IPS-20b (cell line): Measurements from ENCODE around the gene LMOD1.
"Not testable (repeated sequence)": the region's sequence is repeated elsewhere in the genome, so short reads cannot be mapped to it uniquely, and the experiment has no call there.

Source experiments
- H3K27ac ChIP-seq: one replicate; pipeline ENCODE4 v1.5.1; 2013; ENCODE audit warnings: low read length
- H3K27me3 ChIP-seq: 2 replicates; pipeline ENCODE4 v1.6.1; 2013; ENCODE audit warnings: mild to moderate bottlenecking, low read length, inconsistent platforms; ENCODE audit not compliant: insufficient read depth
- H3K36me3 ChIP-seq: 2 replicates; pipeline ENCODE4 v1.6.1; 2013; ENCODE audit warnings: low read depth, mild to moderate bottlenecking, inconsistent platforms, low read length, moderate library complexity; ENCODE audit not compliant: insufficient read depth
- H3K4me1 ChIP-seq: 2 replicates; pipeline ENCODE4 v1.6.1; 2013; ENCODE audit warnings: mild to moderate bottlenecking, control low read depth, inconsistent platforms, low read length, moderate library complexity; ENCODE audit not compliant: insufficient read depth
- H3K4me3 ChIP-seq: 2 replicates; pipeline ENCODE4 v1.5.1; 2013; ENCODE audit warnings: mild to moderate bottlenecking, low read length, inconsistent platforms
- H3K9ac ChIP-seq: 2 replicates; pipeline ENCODE4 v1.6.1; 2013; ENCODE audit warnings: low read depth, mild to moderate bottlenecking, inconsistent platforms, low read length, moderate library complexity
- H3K9me3 ChIP-seq: 2 replicates; pipeline ENCODE4 v1.6.1; 2013; ENCODE audit warnings: mild to moderate bottlenecking, low read depth, low read length, inconsistent platforms; ENCODE audit not compliant: insufficient read depth

The LMOD1 gene

GRCh38 chr1:201880928-201881571 is 65.3 kb downstream of the LMOD1 start:
- no peak overlapping the region for H3K27ac ChIP-seq
- H3K36me3 ChIP-seq, result peaks cover 14% of the 10 kb centered on the region
- H3K4me1 ChIP-seq, result peaks cover 17% of the 10 kb centered on the region
- H3K9me3 ChIP-seq, result no peaks in the 10 kb centered on the region
- no peak overlapping the region for H3K4me3 ChIP-seq
- no peaks in the 10 kb centered on the region for H3K27me3 ChIP-seq
- H3K9ac ChIP-seq, result no peak overlapping the region

GRCh38 chr1:201877877-201878401 is 68.4 kb downstream of the LMOD1 start:
- H3K27ac ChIP-seq, result no peak overlapping the region
- H3K9ac ChIP-seq, result no peak overlapping the region
- H3K4me3 ChIP-seq, result no peak overlapping the region
- H3K4me1 ChIP-seq, result peaks cover 11% of the 10 kb centered on the region
- no peaks in the 10 kb centered on the region for H3K9me3 ChIP-seq
- H3K27me3 ChIP-seq, result no peaks in the 10 kb centered on the region
- peaks cover 43% of the 10 kb centered on the region for H3K36me3 ChIP-seq

- peaks cover 59% of the 10 kb centered on the region for H3K36me3 ChIP-seq
- H3K4me1 ChIP-seq, result peaks cover 5% of the 10 kb centered on the region; the same call in 1 of the 2 replicates
- no peaks in the 10 kb centered on the region for H3K27me3 ChIP-seq
- no peaks in the 10 kb centered on the region for H3K9me3 ChIP-seq
- H3K4me3 ChIP-seq, result no peak overlapping the region
- no peak overlapping the region for H3K27ac ChIP-seq
- H3K9ac ChIP-seq, result no peak overlapping the region
These were observed 70.1 kb downstream of the LMOD1 start for GRCh38 chr1:201876148-201876818.

GRCh38 chr1:201874672-201875071 is 71.7 kb downstream of the LMOD1 start:
- Histone ChIP-seq H3K9ac (no peak overlapping the region), H3K9me3 (no peaks in the 10 kb centered on the region), H3K27me3 (no peaks in the 10 kb centered on the region), H3K36me3 (peaks cover 76% of the 10 kb centered on the region), H3K4me3 (no peak overlapping the region), H3K4me1 (no peaks in the 10 kb centered on the region), H3K27ac (no peak overlapping the region)

GRCh38 chr1:201870397-201870796 is 76.0 kb downstream of the LMOD1 start:
- Histone ChIP-seq H3K9me3 (no peaks in the 10 kb centered on the region), H3K4me1 (no peaks in the 10 kb centered on the region), H3K27ac (no peak overlapping the region), H3K27me3 (no peaks in the 10 kb centered on the region), H3K4me3 (no peak overlapping the region), H3K36me3 (peaks cover 98% of the 10 kb centered on the region), H3K9ac (no peak overlapping the region)

GRCh38 chr1:201861448-201861847 is 84.9 kb downstream of the LMOD1 start:
- Histone ChIP-seq H3K9me3 (no peaks in the 10 kb centered on the region), H3K4me1 (no peaks in the 10 kb centered on the region), H3K27ac (no peak overlapping the region), H3K4me3 (no peak overlapping the region), H3K36me3 (peaks cover 98% of the 10 kb centered on the region), H3K27me3 (no peaks in the 10 kb centered on the region), H3K9ac (no peak overlapping the region)

GRCh38 chr1:201859424-201859823 is 86.9 kb downstream of the LMOD1 start:
- H3K9ac ChIP-seq, result no peak overlapping the region
- no peaks in the 10 kb centered on the region for H3K9me3 ChIP-seq
- H3K27ac ChIP-seq, result no peak overlapping the region
- H3K4me3 ChIP-seq, result no peak overlapping the region
- H3K27me3 ChIP-seq, result no peaks in the 10 kb centered on the region
- H3K36me3 ChIP-seq, result peaks cover 99% of the 10 kb centered on the region
- H3K4me1 ChIP-seq, result no peaks in the 10 kb centered on the region

- H3K36me3 ChIP-seq, result peaks cover 100% of the 10 kb centered on the region
- not testable (repeated sequence) for H3K9me3 ChIP-seq, H3K27me3 ChIP-seq, H3K9ac ChIP-seq, H3K4me3 ChIP-seq, H3K27ac ChIP-seq, H3K4me1 ChIP-seq
These were observed 89.6 kb downstream of the LMOD1 start for GRCh38 chr1:201856722-201857121.

- peaks cover 100% of the 10 kb centered on the region for H3K36me3 ChIP-seq
- H3K27ac ChIP-seq, result no peak overlapping the region
- H3K9me3 ChIP-seq, result no peaks in the 10 kb centered on the region
- no peak overlapping the region for H3K9ac ChIP-seq
- no peaks in the 10 kb centered on the region for H3K27me3 ChIP-seq
- H3K4me3 ChIP-seq, result no peak overlapping the region
- no peaks in the 10 kb centered on the region for H3K4me1 ChIP-seq
These were observed 94.4 kb downstream of the LMOD1 start for GRCh38 chr1:201851949-201852348.

GRCh38 chr1:201850053-201850397 is 96.3 kb downstream of the LMOD1 start:
- Histone ChIP-seq H3K27me3 (no peaks in the 10 kb centered on the region), H3K9ac (no peak overlapping the region), H3K27ac (no peak overlapping the region), H3K9me3 (no peaks in the 10 kb centered on the region), H3K36me3 (peaks cover 82% of the 10 kb centered on the region), H3K4me3 (no peak overlapping the region), H3K4me1 (no peaks in the 10 kb centered on the region)

- Histone ChIP-seq H3K27ac (no peak overlapping the region), H3K36me3 (peaks cover 77% of the 10 kb centered on the region), H3K4me3 (no peak overlapping the region), H3K27me3 (no peaks in the 10 kb centered on the region), H3K9me3 (no peaks in the 10 kb centered on the region), H3K4me1 (no peaks in the 10 kb centered on the region), H3K9ac (no peak overlapping the region)
These were observed 96.8 kb downstream of the LMOD1 start for GRCh38 chr1:201849372-201850052.

GRCh38 chr1:201848230-201848629 is 98.1 kb downstream of the LMOD1 start:
- no peaks in the 10 kb centered on the region for H3K27me3 ChIP-seq
- no peak overlapping the region for H3K4me3 ChIP-seq
- peaks cover 68% of the 10 kb centered on the region for H3K36me3 ChIP-seq
- H3K27ac ChIP-seq, result no peak overlapping the region
- H3K9ac ChIP-seq, result no peak overlapping the region
- no peaks in the 10 kb centered on the region for H3K9me3 ChIP-seq
- H3K4me1 ChIP-seq, result no peaks in the 10 kb centered on the region
